ENCODE results near the gene RTL1.

Gene RTL1

GRCh38 chr14:100898465-100898864 lies 5.1 kb downstream of the RTL1 start:
- DNase-seq, result no peak

GRCh38 chr14:100896369-100897060 lies 7.0 kb downstream of the RTL1 start:
- no peak for DNase-seq

DNA sequence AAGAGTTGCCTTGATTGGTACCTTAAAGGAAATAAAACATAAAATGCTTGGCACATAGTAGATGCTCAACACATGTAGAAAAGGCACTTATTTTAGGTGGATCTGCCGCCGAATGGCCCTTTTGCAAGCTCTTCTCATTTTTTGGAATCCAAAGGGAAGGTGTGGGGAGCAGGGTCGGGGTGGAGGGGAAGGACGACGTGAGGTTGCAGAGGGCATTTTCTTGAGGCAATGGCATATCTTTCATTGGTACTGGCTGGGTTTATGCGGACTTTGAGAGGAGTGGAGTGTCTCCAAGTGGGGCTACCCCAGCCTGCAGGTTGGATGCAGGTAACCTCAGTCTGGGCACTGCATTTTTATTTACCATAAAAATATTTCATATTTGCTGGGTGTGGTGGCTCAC lies 8.1 kb downstream of the RTL1 start:
- no peak for DNase-seq

- no peak for DNase-seq
Observed at GRCh38 chr14:100894416-100894815, 9.1 kb downstream of the RTL1 start.

DNA sequence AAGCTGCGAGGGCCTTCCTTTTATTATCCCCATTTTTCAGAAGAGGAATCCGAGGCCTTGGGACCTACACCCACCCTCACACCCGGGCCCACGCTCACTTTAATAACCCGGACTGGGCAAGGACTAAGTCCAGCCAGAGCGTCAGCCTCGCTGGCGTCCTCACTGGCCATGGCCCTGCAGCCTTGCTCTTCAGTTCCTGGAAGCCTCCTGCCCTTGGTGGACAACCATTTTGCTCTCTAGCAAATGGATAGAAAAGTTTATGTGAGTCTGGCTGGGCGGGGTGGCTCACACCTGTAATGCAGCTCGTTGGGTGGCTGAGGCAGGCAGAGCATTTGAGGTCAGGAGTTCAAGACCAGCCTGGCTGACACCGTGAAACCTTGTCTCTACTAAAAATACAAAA lies 9.8 kb downstream of the RTL1 start:
- no peak for DNase-seq

DNA sequence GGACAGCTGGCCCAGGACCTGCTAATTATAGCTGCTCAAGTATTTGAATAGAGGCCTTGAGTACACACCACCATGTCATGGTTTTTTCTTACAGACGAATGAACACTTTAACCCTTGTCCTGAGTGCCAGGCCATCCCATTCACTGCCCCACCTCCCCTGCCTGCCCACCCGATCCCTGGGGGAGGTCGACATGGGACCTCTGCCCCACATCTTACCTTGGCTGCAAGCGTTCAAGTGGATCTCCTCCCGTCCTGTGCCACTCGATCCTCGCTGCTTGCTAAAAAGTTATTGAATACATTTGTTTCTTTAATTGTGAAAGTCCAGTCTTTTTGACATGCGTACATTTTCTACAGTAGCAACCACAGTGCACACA lies 10.3 kb downstream of the RTL1 start:
- DNase-seq, result no peak

- no peak for DNase-seq
Observed at GRCh38 chr14:100892496-100893227, 10.9 kb downstream of the RTL1 start.

DNA sequence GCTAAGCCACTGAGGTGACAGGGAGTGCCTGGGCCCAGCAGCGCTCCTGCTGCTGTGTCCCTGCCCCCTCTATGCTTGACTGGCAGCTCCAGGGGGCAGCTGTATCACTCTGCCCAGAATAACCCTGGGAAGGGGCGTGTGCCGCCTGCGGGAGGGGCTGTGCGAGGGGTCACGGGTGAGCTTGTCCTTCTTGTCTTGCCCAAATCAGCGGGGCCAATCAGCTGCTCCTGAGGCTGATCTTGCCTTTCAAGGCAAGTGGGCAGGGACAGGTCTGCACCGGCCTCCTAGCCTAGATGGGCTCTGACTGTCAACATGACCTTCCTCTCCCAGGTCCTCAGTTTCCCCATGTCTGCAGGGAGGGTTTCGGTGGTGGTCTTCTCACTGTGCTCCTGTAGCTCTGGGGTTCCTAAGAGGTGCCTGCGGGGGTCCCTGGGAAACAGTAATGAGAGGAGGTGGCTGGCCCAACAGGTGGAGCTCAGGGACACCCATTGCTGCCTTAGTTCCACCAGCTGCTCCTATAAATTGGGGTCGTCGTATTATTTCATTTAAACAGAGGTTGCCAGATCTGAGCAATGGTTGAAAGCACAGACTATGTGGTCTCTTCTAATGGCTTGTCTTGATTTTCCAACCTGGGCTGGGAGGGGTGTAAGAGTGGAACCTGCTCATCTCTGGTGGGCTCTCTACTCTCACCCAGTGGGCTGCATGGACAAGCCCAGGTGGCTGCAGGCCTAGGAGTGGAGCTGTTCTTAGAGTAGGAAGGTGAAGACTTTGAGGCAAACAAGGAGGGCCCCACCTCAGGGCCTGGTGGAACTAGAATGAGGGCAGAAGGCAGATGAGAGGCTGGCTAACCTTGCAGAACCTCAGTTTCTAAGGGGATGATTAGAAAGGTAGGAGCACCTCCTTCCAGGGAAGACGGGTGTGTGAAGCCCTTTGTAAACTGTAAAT lies 11.7 kb downstream of the RTL1 start:
- no peak for DNase-seq

GRCh38 chr14:100891051-100891450 lies 12.5 kb downstream of the RTL1 start:
- DNase-seq, result no peak

GRCh38 chr14:100890061-100890850 lies 13.3 kb downstream of the RTL1 start:
- no peak for DNase-seq

DNA sequence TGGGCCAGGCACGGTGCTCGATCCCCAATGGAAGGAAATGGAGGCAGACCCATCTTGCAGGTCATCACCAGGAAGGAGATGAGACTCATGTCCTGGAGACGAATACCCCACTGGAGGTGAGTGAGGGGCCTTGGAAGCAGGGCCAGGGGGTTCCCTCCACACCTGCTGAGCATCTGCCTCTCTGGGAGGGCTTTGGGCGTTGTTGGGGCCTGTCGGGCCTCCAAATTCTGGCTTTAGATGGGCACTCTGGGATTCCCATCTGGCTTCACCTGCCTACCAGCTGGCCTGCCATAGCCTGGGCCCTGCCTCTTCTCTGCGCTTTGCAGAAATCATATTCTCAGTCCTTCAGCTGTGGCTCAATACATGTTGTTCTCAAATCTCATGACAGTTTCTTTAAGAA lies 13.9 kb downstream of the RTL1 start:
- no peak for DNase-seq

DNA sequence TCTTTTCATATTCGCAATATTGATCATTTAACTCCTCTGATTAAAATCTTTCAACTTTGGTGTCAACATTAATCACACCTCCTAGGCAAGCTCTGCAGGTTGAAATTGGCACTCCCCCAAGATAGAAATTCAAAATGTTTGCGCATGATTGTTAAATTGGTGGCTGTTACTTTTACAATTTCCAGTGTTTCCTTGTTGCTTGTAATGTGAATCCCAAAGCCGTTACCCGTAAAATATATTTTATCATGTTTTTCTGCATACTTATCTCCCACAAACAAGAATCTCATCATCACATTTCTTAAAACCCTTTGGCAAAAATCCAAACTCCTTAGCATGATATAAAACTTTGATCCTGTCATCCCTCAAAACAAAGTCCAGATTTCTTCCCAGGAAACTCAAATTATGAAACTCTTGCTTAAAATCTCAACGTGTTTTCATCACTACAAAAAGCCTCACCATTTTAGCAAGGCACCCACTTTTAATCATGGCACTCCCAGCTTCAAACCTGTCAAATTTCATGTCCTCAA lies 14.7 kb downstream of the RTL1 start:
- no peak for DNase-seq

GRCh38 chr14:100887728-100888335 lies 15.7 kb downstream of the RTL1 start:
- DNase-seq, result no peak

DNA sequence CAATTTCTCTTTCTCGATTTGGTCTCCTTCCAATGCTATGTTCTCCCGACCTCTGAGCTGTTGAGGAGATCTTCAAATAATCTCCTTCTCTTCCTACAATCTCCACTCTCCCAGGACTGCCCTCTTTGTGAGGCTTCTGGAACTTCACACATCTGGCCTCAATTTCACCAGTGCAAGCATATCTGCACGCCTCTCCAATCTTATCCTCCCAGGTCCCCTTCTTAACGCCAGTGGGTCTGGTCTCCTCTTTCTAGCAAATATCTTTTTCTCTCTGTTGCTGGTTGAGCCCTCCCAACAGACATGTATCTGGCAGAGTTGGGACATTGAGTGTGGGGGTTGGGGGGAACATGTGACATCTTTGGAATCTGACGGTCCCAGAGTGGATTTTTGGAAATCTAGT lies 17.9 kb downstream of the RTL1 start:
- no peak for DNase-seq

DNA sequence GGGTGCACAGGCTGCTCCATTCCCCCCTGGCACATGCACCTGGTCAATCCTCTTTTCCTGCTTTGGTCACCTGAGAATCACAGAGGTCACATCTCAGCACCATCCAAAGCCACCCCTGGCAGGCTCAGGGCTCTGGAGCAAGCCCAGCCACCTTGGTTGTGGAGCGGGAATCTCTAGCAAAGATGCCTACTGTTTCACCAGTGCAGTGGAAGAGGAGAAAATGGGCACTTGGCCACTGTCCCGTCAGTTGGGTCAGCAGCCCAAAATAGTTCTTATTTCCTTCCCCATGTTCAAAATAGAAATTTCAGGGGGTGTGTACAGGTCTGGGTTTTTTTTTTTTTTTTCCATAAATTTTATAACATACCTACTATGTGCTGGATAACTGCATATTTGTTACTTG lies 18.3 kb downstream of the RTL1 start:
- DNase-seq, result no peak

DNA sequence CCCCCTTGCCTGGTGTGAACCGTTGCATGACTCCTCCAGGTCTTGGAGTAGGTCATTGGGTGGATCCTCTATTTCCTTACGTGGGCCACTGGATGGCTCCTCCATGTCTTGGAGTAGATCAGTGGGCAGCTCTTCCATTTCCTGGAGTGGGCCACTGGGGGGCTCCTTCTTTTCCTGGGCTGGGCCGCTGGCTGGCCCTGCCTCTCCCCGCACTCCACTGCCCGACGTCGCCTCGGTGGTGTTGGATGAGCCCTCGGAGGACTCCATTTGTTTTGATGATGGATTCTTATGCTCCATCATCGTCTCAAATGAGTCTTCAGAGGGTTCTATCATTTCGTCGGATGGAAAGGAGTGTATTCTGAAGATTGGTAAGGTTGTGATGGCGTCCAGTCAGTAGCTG lies 19.1 kb downstream of the RTL1 start:
- no peak for DNase-seq

- DNase-seq, result no peak
Observed at GRCh38 chr14:100883789-100884101, 19.8 kb downstream of the RTL1 start.

- DNase-seq, result no peak
Observed at GRCh38 chr14:100882991-100883788, 20.3 kb downstream of the RTL1 start.

GRCh38 chr14:100882026-100882967 lies 21.2 kb downstream of the RTL1 start:
- no peak for DNase-seq

All from NCI-H2227 treated with DMSO at 0.1 percent for 48 hours (cell line).